Activated CD4-positive, alpha-beta T cell treated with anti-CD3 and anti-CD28 coated beads for 36 hours (primary cell): ENCODE data around the gene TSFM. TPM values are rescaled to one million over a fixed set of nuclear protein-coding genes. Genes with fewer than 3 reads are reported as not detected.

ENCODE experiments used
- ATAC-seq: fragments of 200-7000 bp; cut with Tn5 transposase; one replicate; pipeline ENCODE4 v1.10.0; 2021; ENCODE audit warnings: mild to moderate bottlenecking, moderate library complexity
- CTCF ChIA-PET: fragments of 350-600 bp; sonication (Branson Sonifier 250); formaldehyde crosslinking; loops from one replicate; lab custom pipeline; 2021; ENCODE audit warnings: antibody characterized with exemption; lab: Charles Lee
- POLR2A ChIA-PET: fragments of 350-600 bp; sonication (Branson Sonifier 250); formaldehyde crosslinking; loops from one replicate; lab custom pipeline; 2021; ENCODE audit warnings: antibody characterized with exemption, inconsistent platforms; lab: Charles Lee
- DNase-seq: peaks from one replicate; pipeline ENCODE4 v3.0.0-alpha.2; 2020
- H3K27ac Mint-ChIP-seq: one replicate; pipeline ENCODE4 v1.8.0; 2021; ENCODE audit warnings: mixed read lengths
- H3K27me3 Mint-ChIP-seq: one replicate; pipeline ENCODE4 v1.8.0; 2021; ENCODE audit warnings: mixed read lengths
- H3K36me3 Mint-ChIP-seq: one replicate; pipeline ENCODE4 v1.8.0; 2021; ENCODE audit warnings: low read depth, mixed read lengths
- H3K4me1 Mint-ChIP-seq: one replicate; pipeline ENCODE4 v1.8.0; 2021; ENCODE audit warnings: mixed read lengths
- H3K4me3 Mint-ChIP-seq: one replicate; pipeline ENCODE4 v1.8.0; 2021; ENCODE audit warnings: mild to moderate bottlenecking, moderate library complexity, mixed read lengths
- H3K9me3 Mint-ChIP-seq: one replicate; pipeline ENCODE4 v1.8.0; 2021; ENCODE audit warnings: low read depth, mixed read lengths
- intact Hi-C, 2 experiments: fragments of 100-400 bp; cut with DNase I in 1 of 2; cut with micrococcal nuclease in 1 of 2; formaldehyde crosslinking; loops; one replicate each; pipeline versions ENCODE4 v1.14.2 to v1.15.1; 2022 to 2024; cut with DNase I, micrococcal nuclease
- microRNA-seq: library from miRNA; unstranded; fragments of <30 nt; microRNA quantifications from one replicate; pipeline ENCODE4 v1.2.0, GENCODE V29; 2021; ENCODE audit warnings: borderline replicate concordance
- total RNA-seq, 2 experiments: library from RNA; stranded (reverse); gene quantifications; one replicate each; pipeline ENCODE4 v1.2.3, GENCODE V29; 2021

The TSFM gene
- total RNA-seq, 2 experiments from 2014 or later = 30.7 to 56.9 TPM

GRCh38 chr12:57844709-57845477 is 62.3 kb downstream of the TSFM start:
- peaks cover 53% of the 10 kb centered on the region for H3K4me1 Mint-ChIP-seq
- H3K27ac Mint-ChIP-seq = peak overlapping the region; percentile 93
- ChIA-PET POLR2A (interaction anchor here (0.8 to 1.8 kb wide), 2 partner anchors 20 to 54 kb away, joined by 3 to 7 read pairs; no protein-coding TSS in a partner anchor), CTCF (interaction anchor here (0.6 to 4.9 kb wide), 9 partner anchors 11 to 632 kb away, joined by 3 to 62 read pairs (median 4); no protein-coding TSS in a partner anchor)
- DNase-seq (peak; percentile 73), ATAC-seq (peak; percentile 33)
- intact Hi-C loops = loop anchor here in 1 of 2 experiments (5.0 kb wide), 2 partner anchors 63 to 93 kb away; partner anchors contain the start of genes CDK4 and TSFM
- H3K9me3 Mint-ChIP-seq = no peaks in the 10 kb centered on the region
- no peaks in the 10 kb centered on the region for H3K27me3 Mint-ChIP-seq
- peak overlapping the region; percentile 78 for H3K4me3 Mint-ChIP-seq
- H3K36me3 Mint-ChIP-seq = no peaks in the 10 kb centered on the region

GRCh38 chr12:57845478-57846284 is 63.1 kb downstream of the TSFM start:
- intact Hi-C loops = loop anchor here (1.0 to 5.0 kb wide), 11 partner anchors 19 to 1751 kb away; partner anchors contain the start of genes ATP23 (in 2 of the 2), TSFM (in 2 of the 2), CDK4 (in 1 of the 2) and MARCHF9 (in 1 of the 2)
- Mint-ChIP-seq H3K4me3 (peak overlapping the region; percentile 78), H3K9me3 (no peaks in the 10 kb centered on the region), H3K27ac (peak overlapping the region; percentile 82), H3K4me1 (peaks cover 45% of the 10 kb centered on the region), H3K27me3 (no peaks in the 10 kb centered on the region), H3K36me3 (no peaks in the 10 kb centered on the region)
- ChIA-PET POLR2A (interaction anchor here (0.8 to 1.8 kb wide), 3 partner anchors 9 to 53 kb away, joined by 3 to 7 read pairs (median 4); no protein-coding TSS in a partner anchor), CTCF (interaction anchor here (0.6 to 4.9 kb wide), 5 partner anchors 11 to 632 kb away, joined by 3 to 62 read pairs (median 4); no protein-coding TSS in a partner anchor)
- peak; percentile 24 for ATAC-seq
- peak; percentile 83 for DNase-seq

GRCh38 chr12:57846285-57846576 is 63.6 kb downstream of the TSFM start:
- H3K27me3 Mint-ChIP-seq = peaks cover under 1% of the 10 kb centered on the region

GRCh38 chr12:57846577-57847319 is 64.2 kb downstream of the TSFM start, which contains the start of gene CTDSP2:
CTDSP2 (minus strand) TSS chr12:57846729; CDS start chr12:57846435, 294 bp downstream.
- ATAC-seq (peak; percentile 43), DNase-seq (peak; percentile 94)
- peak within 1 kb of the TSS; percentile 78 for H3K4me3 Mint-ChIP-seq
- CTCF ChIA-PET = interaction anchor here (0.5 to 4.9 kb wide), 8 partner anchors 11 to 604 kb away, joined by 3 to 62 read pairs (median 4); no protein-coding TSS in a partner anchor
- H3K27ac Mint-ChIP-seq = peak within 1 kb of the TSS; percentile 70
- no peaks in the 10 kb centered on the region for H3K9me3 Mint-ChIP-seq
- intact Hi-C loops = loop anchor here (1.0 to 5.0 kb wide), 11 partner anchors 18 to 1750 kb away; partner anchors contain the start of genes ATP23 (in 2 of the 2), TSFM (in 2 of the 2), CDK4 (in 1 of the 2) and MARCHF9 (in 1 of the 2)
- H3K4me1 Mint-ChIP-seq = peaks cover 44% of the 10 kb centered on the region
- peaks cover 5% of the 10 kb centered on the region for H3K27me3 Mint-ChIP-seq
- no peaks in the 10 kb centered on the region for H3K36me3 Mint-ChIP-seq
- POLR2A ChIA-PET = interaction anchor here (0.8 to 1.3 kb wide), 2 partner anchors 10 to 19 kb away, joined by 3 to 4 read pairs; no protein-coding TSS in a partner anchor

More at GRCh38 chr12:57846285-57846576, 63.6 kb downstream of the TSFM start:
- Mint-ChIP-seq H3K4me1 (peaks cover 44% of the 10 kb centered on the region), H3K36me3 (no peaks in the 10 kb centered on the region), H3K4me3 (peak overlapping the region; percentile 78), H3K9me3 (no peaks in the 10 kb centered on the region), H3K27ac (peak overlapping the region; percentile 70)
- ATAC-seq (peak; percentile 13), DNase-seq (peak; percentile 64)
- POLR2A ChIA-PET = interaction anchor here (0.8 to 1.3 kb wide), 2 partner anchors 10 to 19 kb away, joined by 3 to 4 read pairs; no protein-coding TSS in a partner anchor
- intact Hi-C loops = loop anchor here (1.0 to 5.0 kb wide), 11 partner anchors 19 to 1751 kb away; partner anchors contain the start of genes ATP23 (in 2 of the 2), TSFM (in 2 of the 2), CDK4 (in 1 of the 2) and MARCHF9 (in 1 of the 2)
- CTCF ChIA-PET = interaction anchor here (1.1 to 4.9 kb wide), 2 partner anchors 12 to 89 kb away, joined by 4 to 62 read pairs; no protein-coding TSS in a partner anchor

Small RNAs within 50 kb of the gene (microRNA-seq; reads per million reads assigned to microRNA genes)
- gene MIR26A2 = 57.8 reads per million, percentile 57 among the genes with 10 or more reads in this experiment
- not detected for gene MIR6759

Other genes starting within 250 kb of the TSFM start
- gene DCTN2, start 235.6 kb upstream of the TSFM start, total RNA-seq = 10 to 100 TPM; 69.7 to 81.2 TPM
- gene KIF5A, start 232.7 kb upstream of the TSFM start, total RNA-seq = 1 to 10 TPM; 1.3 to 1.4 TPM
- 10 to 100 TPM; 12.1 to 14.9 TPM for gene PIP4K2C, start 191.6 kb upstream of the TSFM start, total RNA-seq
- 10 to 100 TPM; 16.7 to 17.0 TPM for gene DTX3, start 178.0 kb upstream of the TSFM start, total RNA-seq
- gene ARHGEF25, start 171.4 kb upstream of the TSFM start, total RNA-seq = 1 to 10 TPM; 2.2 to 2.6 TPM
- 1 to 10 TPM; 1.4 to 1.5 TPM for gene B4GALNT1, start 149.6 kb upstream of the TSFM start, total RNA-seq
- gene OS9, start 88.7 kb upstream of the TSFM start, total RNA-seq = 10 to 100 TPM; 61.7 to 63.2 TPM
- gene AGAP2, start 44.0 kb upstream of the TSFM start, total RNA-seq = 10 to 100 TPM; 28.0 to 46.9 TPM
- 10 to 100 TPM; 13.6 to 15.9 TPM for gene TSPAN31, start 37.7 kb upstream of the TSFM start, total RNA-seq
- 100 to 1,000 TPM; 132 to 208 TPM for gene CDK4, start 30.5 kb upstream of the TSFM start, total RNA-seq
- 10 to 100 TPM; 20.9 to 22.5 TPM for gene MARCHF9, start 27.7 kb upstream of the TSFM start, total RNA-seq
- 1 to 10 TPM; 6.6 to 6.8 TPM for gene CYP27B1, start 15.7 kb upstream of the TSFM start, total RNA-seq
- 10 to 100 TPM; 31.9 to 33.5 TPM for gene METTL1, start 10.7 kb upstream of the TSFM start, total RNA-seq
- gene EEF1AKMT3, start 10.2 kb upstream of the TSFM start, total RNA-seq = 1 to 10 TPM; 2.5 to 3.9 TPM
- under 1 TPM; 0.53 to 0.75 TPM for gene AVIL, start 35.9 kb downstream of the TSFM start, total RNA-seq
- gene CTDSP2, start 63.9 kb downstream of the TSFM start, total RNA-seq = 10 to 100 TPM; 80.9 to 85.4 TPM
- gene ATP23, start 158.8 kb downstream of the TSFM start, total RNA-seq = 10 to 100 TPM; 17.8 to 17.9 TPM